Esophagus squamous epithelium (tissue), 4 donors: ENCODE measurements around the gene KLHL14.

Experiments
- CTCF ChIP-seq, 6 experiments: fragments of 450-650 bp in 4 of 6; fragments of 200-600 bp in 2 of 6; sonication (generic) in 2 of 6; IDR thresholded peaks; one replicate each; pipeline ENCODE4 v1.5.1; 2016 to 2019; ENCODE audit warnings: antibody characterized with exemption in 6 of 6, mild to moderate bottlenecking in 4 of 6, moderate library complexity in 4 of 6
- POLR2A ChIP-seq, 4 donors: fragments of 450-650 bp; IDR thresholded peaks; one replicate each; pipeline ENCODE4 v1.6.1; 2017; ENCODE audit warnings: antibody characterized with exemption in 4 of 4, mild to moderate bottlenecking in 4 of 4, moderate library complexity in 3 of 4

GRCh38 chr18:32684096-32684495 lies 88.7 kb downstream of the KLHL14 start:
- TF ChIP-seq CTCF (IDR thresholded peaks at IDR 0.05) (no peak), POLR2A (IDR thresholded peaks at IDR 0.05) (no peak)
